K562 (cell line): ENCODE results near the gene BCO2. TPM values are rescaled to one million over a fixed set of nuclear protein-coding genes. Genes with fewer than 3 reads are reported as not detected.
A peak's percentile ranks its signal among the peaks of the same experiment; 100 is the strongest.

Experiments used
- ADNP ChIP-seq: fragments of 200-800 bp; sonication (Bioruptor generic); IDR thresholded peaks from 2 replicates; pipeline ENCODE4 v1.6.1; 2016; ENCODE audit warnings: missing genetic modification characterization, missing compliant biosample characterization
- CTBP1 ChIP-seq: fragments of 450-650 bp; IDR thresholded peaks from 2 replicates; pipeline ENCODE4 v1.6.1; 2016; ENCODE audit warnings: borderline replicate concordance
- CXXC5 ChIP-seq: fragments of 250-450 bp; sonication (Bioruptor Pico); IDR thresholded peaks from 2 replicates; pipeline ENCODE4 v1.8.0; 2022; ENCODE audit warnings: inconsistent platforms, mild to moderate bottlenecking, moderate library complexity
- HDAC2 ChIP-seq: fragments of 450-650 bp; IDR thresholded peaks from 2 replicates; pipeline ENCODE4 v1.6.1; 2016; ENCODE audit warnings: mild to moderate bottlenecking
- HIVEP1 ChIP-seq: fragments of 250-450 bp; sonication (Bioruptor Pico); IDR thresholded peaks from 2 replicates; pipeline ENCODE4 v1.4.0; 2020; ENCODE audit warnings: mild to moderate bottlenecking
- MEIS2 ChIP-seq: fragments of 450-650 bp; IDR thresholded peaks from 2 replicates; pipeline ENCODE4 v1.6.1; 2014; ENCODE audit warnings: mild to moderate bottlenecking; ENCODE audit not compliant: partially characterized antibody
- RCOR1 ChIP-seq, 2 experiments: IDR thresholded peaks; 2 replicates each; pipeline ENCODE4 v1.6.1; 2012; ENCODE audit warnings: low read depth in 2 of 2, low read length in 2 of 2, borderline replicate concordance in 1 of 2, improper control_type of control experiment in 1 of 2
- SMAD4 ChIP-seq: fragments of 250-450 bp; sonication (Bioruptor Pico); conservative IDR thresholded peaks from 2 replicates; pipeline ENCODE4 v1.8.0; 2021; ENCODE audit warnings: inconsistent platforms, mild to moderate bottlenecking, moderate library complexity
- ZNF217 ChIP-seq: sonication (generic); formaldehyde crosslinking; IDR thresholded peaks from 2 replicates; pipeline ENCODE4 v1.8.0; 2022; ENCODE audit warnings: mild to moderate bottlenecking, missing genetic modification reagents
- ZNF224 ChIP-seq: sonication (generic); formaldehyde crosslinking; IDR thresholded peaks from 2 replicates; pipeline ENCODE4 v1.8.0; 2022; ENCODE audit warnings: mild to moderate bottlenecking, missing genetic modification reagents
- polyA plus RNA-seq, 8 experiments: library from polyadenylated mRNA; depleted of rRNA in 4 of 8; stranded (reverse) in 5 of 8; unstranded in 3 of 8; fragments of >200 nt; fragmentation: Nextera tagmentation in 2 of 8; fragmentation: Illumina TruSeq in 1 of 8; extraction: Ambion mirVana in 2 of 8; extraction: Trizol in 1 of 8; gene quantifications; 2 replicates each; pipeline versions ENCODE4 v1.2.1 to v1.2.3, GENCODE V29; 2011 to 2014; ENCODE audit warnings: inconsistent platforms in 1 of 8, missing spikeins in 1 of 8
- total RNA-seq, 7 experiments: library from RNA; depleted of rRNA in 6 of 7; stranded (reverse); fragments of >200 nt in 6 of 7; fragmentation: Illumina TruSeq in 2 of 7; extraction: Trizol in 2 of 7; gene quantifications; 2 replicates each; pipeline versions ENCODE4 v1.2.1 to v1.2.3, GENCODE V29; 2011 to 2021; ENCODE audit warnings: low replicate concordance in 1 of 7
- TF ChIP-seq, protein P1 (sequence below): fragments of 450-650 bp; IDR thresholded peaks from 2 replicates; pipeline ENCODE4 v1.6.1; 2018; ENCODE audit not compliant: partially characterized antibody
- TF ChIP-seq, protein P2 (sequence below): fragments of 450-650 bp; formaldehyde crosslinking; IDR thresholded peaks from 2 replicates; pipeline ENCODE4 v1.4.0; 2020; ENCODE audit warnings: mild to moderate bottlenecking, moderate library complexity
- TF ChIP-seq, protein P3 (sequence below): fragments of 450-650 bp; IDR thresholded peaks from 2 replicates; pipeline ENCODE4 v1.6.1; 2016
- TF ChIP-seq, protein P4 (sequence below), 3 experiments: IDR thresholded peaks in 2 of 3; conservative IDR thresholded peaks in 1 of 3; 2 replicates each; pipeline ENCODE4 v1.5.1; 2011 to 2012; ENCODE audit warnings: low read length in 3 of 3, mild to moderate bottlenecking in 3 of 3, control low read depth in 2 of 3, improper control_type of control experiment in 1 of 3, inconsistent platforms in 1 of 3, low read depth in 1 of 3, mixed read lengths in 1 of 3, moderate library complexity in 1 of 3; ENCODE audit not compliant: insufficient read depth in 2 of 3

Gene BCO2
- total and polyA plus RNA-seq, 9 of the 15 experiments (the other 6 are each of a cell fraction or from before 2014, with no cell fraction given), result 0.21 to 1.0 (median 0.47) TPM; not detected in 1

DNA sequence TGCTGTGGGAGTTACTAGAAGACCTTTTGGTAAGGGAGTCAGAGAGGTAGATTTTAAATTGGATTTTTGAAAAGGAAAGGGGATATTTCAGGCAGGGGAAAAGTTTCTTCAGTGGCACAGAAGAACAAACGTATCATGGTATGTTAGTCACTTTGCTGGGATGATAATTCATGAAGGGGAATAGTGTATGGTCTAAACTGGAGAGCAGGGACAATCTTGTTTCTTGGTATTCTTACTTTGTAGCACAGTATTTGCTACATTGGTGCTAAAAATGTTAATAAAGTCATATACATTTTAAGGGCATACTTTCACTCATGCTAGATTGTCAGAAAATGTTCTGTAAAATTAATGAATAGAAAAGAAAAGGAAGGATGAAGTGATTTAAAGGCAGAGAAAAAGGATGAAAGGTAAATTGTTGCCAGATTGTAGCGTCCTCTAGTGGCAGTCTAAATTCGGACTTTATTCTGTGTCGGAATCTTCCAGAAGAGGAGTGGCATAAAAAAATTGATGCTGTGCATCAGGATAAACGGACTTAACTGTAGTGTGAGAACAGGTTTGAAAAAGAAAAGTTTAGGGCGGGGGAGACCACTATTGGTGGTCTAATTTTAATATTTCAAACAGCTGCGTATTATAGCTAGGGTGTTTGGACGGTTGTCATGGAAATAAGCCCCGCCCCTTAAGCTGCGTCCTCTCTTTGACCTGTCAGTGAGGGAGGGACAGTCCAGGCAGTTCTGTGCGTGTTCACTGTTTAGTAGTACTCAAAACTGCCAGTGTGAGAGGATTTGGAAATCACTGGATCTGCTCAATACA is at the start of gene BCO2 (continued):
- TF ChIP-seq, protein P1, sequence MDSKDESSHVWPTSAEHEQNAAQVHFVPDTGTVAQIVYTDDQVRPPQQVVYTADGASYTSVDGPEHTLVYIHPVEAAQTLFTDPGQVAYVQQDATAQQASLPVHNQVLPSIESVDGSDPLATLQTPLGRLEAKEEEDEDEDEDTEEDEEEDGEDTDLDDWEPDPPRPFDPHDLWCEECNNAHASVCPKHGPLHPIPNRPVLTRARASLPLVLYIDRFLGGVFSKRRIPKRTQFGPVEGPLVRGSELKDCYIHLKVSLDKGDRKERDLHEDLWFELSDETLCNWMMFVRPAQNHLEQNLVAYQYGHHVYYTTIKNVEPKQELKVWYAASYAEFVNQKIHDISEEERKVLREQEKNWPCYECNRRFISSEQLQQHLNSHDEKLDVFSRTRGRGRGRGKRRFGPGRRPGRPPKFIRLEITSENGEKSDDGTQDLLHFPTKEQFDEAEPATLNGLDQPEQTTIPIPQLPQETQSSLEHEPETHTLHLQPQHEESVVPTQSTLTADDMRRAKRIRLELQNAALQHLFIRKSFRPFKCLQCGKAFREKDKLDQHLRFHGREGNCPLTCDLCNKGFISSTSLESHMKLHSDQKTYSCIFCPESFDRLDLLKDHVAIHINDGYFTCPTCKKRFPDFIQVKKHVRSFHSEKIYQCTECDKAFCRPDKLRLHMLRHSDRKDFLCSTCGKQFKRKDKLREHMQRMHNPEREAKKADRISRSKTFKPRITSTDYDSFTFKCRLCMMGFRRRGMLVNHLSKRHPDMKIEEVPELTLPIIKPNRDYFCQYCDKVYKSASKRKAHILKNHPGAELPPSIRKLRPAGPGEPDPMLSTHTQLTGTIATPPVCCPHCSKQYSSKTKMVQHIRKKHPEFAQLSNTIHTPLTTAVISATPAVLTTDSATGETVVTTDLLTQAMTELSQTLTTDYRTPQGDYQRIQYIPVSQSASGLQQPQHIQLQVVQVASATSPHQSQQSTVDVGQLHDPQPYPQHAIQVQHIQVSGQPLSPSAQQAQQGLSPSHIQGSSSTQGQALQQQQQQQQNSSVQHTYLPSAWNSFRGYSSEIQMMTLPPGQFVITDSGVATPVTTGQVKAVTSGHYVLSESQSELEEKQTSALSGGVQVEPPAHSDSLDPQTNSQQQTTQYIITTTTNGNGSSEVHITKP, result no peak
- peak; percentile 58; the same call in 1 of the 2 replicates for TF ChIP-seq CXXC5 (CRISPR knock-in tag)
- TF ChIP-seq, protein P2, sequence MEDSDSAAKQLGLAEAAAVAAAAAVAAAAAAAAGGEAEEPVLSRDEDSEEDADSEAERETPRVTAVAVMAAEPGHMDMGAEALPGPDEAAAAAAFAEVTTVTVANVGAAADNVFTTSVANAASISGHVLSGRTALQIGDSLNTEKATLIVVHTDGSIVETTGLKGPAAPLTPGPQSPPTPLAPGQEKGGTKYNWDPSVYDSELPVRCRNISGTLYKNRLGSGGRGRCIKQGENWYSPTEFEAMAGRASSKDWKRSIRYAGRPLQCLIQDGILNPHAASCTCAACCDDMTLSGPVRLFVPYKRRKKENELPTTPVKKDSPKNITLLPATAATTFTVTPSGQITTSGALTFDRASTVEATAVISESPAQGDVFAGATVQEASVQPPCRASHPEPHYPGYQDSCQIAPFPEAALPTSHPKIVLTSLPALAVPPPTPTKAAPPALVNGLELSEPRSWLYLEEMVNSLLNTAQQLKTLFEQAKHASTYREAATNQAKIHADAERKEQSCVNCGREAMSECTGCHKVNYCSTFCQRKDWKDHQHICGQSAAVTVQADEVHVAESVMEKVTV, result 0 out of 2 replicates have a peak, but pooled peaks have one; percentile 25
- TF ChIP-seq HDAC2, result 0 out of 2 replicates have a peak, but pooled peaks have one; percentile 49
- TF ChIP-seq, protein P3, sequence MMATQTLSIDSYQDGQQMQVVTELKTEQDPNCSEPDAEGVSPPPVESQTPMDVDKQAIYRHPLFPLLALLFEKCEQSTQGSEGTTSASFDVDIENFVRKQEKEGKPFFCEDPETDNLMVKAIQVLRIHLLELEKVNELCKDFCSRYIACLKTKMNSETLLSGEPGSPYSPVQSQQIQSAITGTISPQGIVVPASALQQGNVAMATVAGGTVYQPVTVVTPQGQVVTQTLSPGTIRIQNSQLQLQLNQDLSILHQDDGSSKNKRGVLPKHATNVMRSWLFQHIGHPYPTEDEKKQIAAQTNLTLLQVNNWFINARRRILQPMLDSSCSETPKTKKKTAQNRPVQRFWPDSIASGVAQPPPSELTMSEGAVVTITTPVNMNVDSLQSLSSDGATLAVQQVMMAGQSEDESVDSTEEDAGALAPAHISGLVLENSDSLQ, result peak; percentile 79
- no peak for TF ChIP-seq SMAD4 (CRISPR knock-in tag)
- no peak for TF ChIP-seq HIVEP1 (CRISPR knock-in tag)
- TF ChIP-seq ZNF217 (CRISPR knock-in tag), result no peak
- TF ChIP-seq, protein P4, sequence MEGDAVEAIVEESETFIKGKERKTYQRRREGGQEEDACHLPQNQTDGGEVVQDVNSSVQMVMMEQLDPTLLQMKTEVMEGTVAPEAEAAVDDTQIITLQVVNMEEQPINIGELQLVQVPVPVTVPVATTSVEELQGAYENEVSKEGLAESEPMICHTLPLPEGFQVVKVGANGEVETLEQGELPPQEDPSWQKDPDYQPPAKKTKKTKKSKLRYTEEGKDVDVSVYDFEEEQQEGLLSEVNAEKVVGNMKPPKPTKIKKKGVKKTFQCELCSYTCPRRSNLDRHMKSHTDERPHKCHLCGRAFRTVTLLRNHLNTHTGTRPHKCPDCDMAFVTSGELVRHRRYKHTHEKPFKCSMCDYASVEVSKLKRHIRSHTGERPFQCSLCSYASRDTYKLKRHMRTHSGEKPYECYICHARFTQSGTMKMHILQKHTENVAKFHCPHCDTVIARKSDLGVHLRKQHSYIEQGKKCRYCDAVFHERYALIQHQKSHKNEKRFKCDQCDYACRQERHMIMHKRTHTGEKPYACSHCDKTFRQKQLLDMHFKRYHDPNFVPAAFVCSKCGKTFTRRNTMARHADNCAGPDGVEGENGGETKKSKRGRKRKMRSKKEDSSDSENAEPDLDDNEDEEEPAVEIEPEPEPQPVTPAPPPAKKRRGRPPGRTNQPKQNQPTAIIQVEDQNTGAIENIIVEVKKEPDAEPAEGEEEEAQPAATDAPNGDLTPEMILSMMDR (IDR thresholded peaks at IDR 0.05 in 2 of 3, conservative IDR thresholded peaks at IDR 0.05 in 1 of 3; ENCODE audit: insufficient read depth in 2 of 3, low read depth in 1 of 3, low read length in 3 of 3), result peak; percentile 69 to 92 (median 85)
- peak; percentile 50 for TF ChIP-seq MEIS2
- TF ChIP-seq RCOR1 (IDR thresholded peaks at IDR 0.05; ENCODE audit: borderline replicate concordance in 1 of 2, low read depth in 2 of 2, low read length in 2 of 2), result peak in 1 of 2 experiments; percentile 34; a peak in 1 of 4 replicates
- TF ChIP-seq CTBP1, result peak; percentile 29; the same call in 1 of the 2 replicates
- TF ChIP-seq ADNP, result peak; percentile 58; the same call in 1 of the 2 replicates
- TF ChIP-seq ZNF224 (CRISPR knock-in tag), result no peak
- TF ChIP-seq, all 486 proteins: peak for 29
